GM21390 (cell line): ENCODE measurements around the gene LGR6.
"Not testable (repeated sequence)": the region's sequence is repeated elsewhere in the genome, so short reads cannot be mapped to it uniquely, and the experiment has no call there.

Source experiments
- ATAC-seq: cut with Tn5 transposase; IDR thresholded peaks from one replicate; pipeline ENCODE4 v1.9.1; 2021; ENCODE audit not compliant: unreplicated experiment

The LGR6 gene

DNA sequence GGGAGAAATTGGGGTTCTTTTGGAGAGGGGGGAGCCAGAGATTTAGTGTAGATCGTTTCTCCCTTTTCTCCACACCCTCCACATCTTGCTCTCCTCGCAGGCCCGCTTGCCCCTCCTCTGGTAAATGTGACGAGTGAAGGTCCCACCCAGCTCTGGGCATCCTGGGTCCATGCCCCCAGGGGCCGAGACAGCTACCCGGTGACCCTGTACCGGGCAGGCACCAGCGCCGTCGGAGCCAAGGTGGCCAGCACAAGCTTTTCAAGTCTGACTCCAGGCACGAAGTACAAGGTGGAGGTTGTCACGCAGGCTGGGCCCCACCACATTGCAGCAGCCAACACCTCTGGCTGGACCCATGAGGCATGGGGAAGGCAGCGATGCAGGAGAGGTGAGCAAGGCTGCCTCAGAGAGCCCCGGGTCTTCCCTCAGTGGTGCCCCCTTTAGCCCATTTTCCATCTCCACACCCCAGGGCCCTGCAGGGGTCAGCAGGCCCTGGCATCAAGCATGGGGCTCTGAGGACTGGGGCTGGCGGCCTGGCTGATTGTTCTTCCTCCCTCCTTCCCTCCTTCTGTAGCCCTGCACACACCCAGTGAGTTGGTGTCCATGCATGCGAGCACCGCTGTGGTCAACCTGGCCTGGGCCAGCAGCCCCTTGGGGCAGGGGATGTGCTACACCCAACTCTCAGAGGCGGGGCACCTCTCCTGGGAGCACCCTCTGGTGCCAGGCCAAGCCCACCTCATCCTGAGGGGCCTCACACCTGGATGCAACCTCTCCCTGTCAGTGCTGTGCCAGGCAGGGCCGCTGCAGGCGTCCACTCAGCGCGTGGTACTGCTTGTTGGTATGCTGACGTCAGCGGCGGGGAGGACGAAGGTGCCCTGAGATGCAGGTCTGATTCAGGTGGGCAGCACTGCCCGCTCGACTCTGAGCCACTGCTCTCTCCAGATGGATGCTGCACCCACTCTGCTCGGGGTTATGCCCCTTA lies 16.4 kb upstream of the LGR6 start:
- ATAC-seq: no peak

DNA sequence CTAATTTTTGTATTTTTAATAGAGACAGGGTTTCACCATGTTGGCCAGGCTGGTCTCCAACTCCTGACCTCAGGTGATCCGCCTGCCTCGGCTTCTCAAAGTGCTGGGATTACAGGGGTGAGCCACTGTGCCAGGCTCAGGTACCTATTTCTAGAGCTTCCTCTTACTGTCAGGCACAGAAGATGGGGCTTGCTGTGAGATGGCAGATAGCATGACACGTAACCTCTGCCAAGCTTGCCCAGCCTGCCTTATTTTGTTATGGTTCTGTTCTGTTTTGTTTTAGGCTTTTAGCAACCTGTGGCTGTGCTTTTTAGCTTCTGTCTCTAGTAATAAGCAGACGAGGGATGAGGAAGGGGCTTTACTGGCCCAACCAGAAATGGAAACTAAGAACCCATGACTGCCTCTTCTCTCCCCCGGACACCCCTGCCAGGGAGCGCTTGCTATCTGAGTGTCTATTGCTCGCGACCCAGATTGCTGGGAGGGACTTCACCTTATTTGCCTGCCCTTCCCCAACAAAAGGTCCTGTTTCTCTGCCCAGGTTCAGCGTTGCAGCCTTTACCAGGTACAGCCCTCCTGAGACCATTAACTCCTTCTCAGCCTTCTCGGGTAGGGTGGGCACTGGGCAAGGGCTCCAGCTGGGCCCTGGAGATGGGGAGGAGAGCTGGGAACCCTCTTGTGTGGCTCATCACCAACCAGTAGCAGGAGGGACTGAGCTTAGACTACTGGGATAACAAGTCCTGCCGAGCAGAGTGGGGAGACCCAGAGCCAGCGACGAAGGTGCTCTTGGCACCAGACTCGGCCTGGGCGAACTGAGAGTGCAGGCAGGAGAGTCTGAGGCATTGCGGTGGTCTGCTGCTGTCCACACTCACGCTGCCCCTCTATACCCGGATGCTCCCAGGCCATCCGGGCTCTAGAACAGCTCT lies 13.5 kb upstream of the LGR6 start:
- ATAC-seq: no peak

GRCh38 chr1:202180751-202181139 lies 12.9 kb upstream of the LGR6 start:
- ATAC-seq: not testable (repeated sequence)

- no peak for ATAC-seq
Observed at GRCh38 chr1:202181586-202181985, 12.0 kb upstream of the LGR6 start.

GRCh38 chr1:202182040-202182877 lies 11.3 kb upstream of the LGR6 start:
- no peak for ATAC-seq

DNA sequence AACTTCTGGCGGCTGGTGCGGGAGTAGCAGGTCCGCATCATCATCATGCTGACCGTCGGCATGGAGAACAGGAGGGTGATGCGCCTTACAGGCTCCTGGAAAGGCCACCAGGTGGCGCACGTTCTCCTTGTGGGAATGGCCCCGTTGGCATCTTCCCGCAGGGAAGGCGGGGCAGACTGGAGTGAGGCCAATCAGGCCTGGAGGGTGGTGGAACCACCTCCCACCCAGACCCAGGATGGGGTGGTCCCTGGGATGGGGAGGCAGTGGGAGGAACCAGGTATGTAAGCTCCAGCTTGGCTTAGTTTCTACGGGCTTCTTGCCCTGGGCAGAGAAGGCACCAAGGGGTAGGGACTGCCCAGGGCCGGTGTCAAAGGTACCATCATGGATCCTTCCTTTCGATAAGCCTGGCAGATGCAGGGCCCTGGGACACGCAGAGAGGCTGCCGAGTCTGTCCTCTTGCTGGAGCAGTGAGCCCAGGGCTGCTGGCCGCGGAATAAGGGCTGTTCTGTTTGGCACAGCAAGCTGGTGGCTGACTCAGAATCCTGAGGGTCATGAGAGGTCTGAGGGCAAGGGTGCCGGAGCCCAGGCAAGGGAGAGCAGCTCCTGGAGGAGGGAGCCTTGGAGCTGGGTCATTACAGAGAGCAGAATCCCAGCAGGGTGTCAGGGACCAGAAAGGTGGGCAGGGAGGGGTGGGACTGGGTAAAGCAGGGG lies 8.7 kb upstream of the LGR6 start:
- ATAC-seq: no peak

- no peak for ATAC-seq
Observed at GRCh38 chr1:202186327-202186726, 7.3 kb upstream of the LGR6 start.

DNA sequence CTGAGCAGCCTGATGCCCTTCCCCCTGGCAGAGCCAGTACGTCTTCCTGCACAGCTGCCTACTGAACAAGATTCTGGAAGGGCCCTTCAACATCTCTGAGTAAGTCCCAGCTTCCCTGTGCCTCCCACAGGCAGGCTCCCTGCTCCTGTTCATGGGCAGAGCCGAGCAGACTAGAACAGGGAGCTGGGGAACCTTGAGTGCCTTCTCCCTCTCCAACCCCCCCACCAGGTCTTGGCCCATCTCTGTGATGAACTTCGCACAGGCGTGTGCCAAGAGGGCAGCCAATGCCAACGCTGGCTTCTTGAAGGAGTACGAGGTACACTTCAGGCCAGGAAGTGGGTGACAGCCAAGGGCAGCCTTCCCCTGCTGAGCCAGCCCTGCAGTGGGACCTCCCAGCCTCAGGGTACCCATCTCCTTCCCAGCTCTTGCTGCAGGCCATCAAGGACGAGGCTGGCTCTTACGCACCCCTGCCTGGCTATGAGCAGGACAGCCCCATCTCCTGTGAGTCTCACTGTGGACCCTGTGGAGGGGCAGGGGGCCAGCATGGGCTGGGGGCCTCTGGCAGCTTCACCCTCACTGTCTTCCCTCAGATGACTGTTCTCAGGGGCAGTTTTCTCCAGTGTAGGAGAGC lies 6.4 kb upstream of the LGR6 start:
- no peak for ATAC-seq

DNA sequence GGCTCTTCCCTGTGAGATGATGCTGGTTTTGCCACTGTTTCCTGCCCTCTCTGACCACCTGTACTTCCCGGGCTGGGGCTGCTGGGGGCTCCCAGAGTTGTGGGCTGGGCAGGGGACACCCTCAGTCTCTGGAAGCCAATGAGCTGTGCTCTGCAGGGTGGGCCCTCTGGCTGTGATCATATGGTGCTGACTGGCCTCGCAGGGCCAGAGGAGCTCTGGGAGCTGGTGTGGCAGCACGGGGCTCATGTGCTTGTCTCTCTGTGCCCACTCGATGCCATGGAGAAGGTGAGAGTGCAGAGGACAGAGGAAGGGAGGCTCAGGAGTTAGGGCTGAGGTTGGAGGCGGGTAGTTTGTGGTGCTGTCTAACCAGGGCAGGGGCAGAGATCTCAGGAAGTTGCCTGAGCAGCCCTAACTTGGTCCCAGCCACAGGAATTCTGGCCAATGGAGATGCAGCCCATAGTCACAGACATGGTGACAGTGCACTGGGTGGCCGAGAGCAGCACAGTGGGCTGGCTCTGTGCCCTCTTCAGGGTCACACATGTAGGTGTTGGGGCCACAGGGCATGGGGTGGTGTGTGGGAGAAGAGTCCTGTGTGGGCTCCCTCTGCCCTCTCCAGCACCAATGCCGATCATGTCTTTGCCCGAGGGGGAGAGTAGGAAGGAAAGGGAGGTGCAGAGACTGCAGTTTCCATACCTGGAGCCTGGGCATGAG lies 5.7 kb upstream of the LGR6 start:
- ATAC-seq: no peak

DNA sequence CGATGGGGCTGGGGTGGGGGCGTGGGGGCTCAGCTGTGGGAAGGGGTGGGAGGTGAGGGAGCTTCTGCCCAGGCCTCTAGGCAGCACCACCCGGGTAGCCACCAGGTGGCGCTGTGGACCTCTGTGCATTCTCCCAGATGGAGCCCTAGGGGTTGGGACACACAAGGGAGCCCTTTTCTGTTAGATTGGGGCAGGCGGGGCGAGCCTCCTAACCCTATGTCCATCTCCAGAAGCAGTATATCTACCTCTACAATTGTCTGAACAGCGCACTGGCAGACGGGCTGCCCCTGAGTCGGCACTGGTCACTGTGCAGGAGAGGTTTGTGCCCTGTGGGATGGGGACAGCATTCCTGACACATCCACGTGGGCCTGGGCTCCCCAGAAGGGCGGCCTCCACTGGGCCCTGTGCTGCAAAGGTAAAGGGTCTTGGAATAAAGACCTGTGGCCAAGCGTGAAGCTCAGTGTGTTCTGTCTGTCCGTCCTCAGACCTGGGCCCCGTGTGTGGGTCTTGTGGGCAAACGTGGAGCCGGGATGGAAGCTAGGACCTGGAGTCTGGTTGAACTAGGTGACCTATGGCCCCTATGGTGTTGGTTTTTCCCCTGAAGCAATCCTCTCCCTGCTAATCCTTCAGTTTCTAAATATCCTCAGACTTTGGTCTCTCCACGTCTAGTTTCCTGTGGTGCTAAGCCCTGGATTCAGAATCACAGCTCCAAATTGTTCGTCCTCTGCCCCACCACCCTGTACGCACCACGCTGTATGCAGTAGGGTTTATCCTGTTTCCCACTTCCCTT lies 4.4 kb upstream of the LGR6 start:
- ATAC-seq: no peak

DNA sequence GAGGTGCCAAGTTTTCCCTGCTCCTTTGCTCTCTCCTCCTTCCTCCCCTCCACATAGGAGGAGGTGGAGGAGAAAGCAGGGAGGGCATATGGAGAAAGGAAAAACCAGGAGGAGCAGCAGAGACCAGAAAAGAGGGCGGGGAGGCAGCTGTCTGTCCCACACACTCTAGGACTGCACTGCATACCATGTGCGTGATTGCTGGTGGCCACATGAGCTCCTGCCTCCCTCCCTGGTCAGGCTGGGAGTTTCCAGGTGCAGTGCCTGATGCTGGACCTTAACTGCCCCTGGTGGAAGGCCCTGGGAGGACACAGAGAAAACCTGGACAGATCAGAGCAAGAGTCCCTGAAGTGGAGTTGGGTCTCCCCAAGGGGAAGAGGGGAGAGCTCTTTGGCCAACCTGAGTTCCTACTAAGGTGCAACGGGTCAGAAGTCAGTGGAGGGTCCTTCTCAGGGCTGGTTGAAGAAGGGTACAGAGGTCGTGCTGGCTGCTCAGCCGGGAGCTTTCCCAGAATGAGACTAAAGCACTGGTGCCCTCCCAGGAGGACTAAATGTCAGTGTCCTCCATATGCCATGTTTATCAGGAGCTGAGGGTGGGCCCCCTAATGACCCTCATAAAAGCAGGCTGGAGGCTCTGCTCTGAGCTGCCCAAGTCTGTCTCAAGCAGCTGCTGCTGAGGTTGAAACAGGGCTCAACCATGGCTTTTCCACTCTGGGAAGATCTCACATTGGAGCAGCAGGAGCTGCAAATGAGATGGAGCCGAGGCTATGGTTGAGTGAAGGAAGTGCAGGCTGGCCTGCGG lies 3.5 kb upstream of the LGR6 start:
- no peak for ATAC-seq

DNA sequence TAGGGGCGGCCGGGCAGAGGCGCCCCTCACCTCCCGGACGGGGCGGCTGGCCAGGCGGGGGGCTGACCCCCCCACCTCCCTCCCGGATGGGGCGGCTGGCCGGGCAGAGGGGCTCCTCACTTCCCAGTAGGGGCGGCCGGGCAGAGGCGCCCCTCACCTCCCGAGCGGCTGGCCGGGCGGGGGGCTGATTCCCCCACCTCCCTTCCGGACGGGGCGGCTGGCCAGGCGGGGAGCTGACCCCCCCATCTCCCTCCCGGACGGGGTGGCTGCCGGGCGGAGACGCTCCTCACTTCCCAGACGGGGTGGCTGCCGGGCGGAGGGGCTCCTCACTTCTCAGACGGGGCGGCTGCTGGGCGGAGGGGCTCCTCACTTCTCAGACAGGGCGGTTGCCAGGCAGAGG lies 2.2 kb upstream of the LGR6 start:
- ATAC-seq: not testable (repeated sequence)

DNA sequence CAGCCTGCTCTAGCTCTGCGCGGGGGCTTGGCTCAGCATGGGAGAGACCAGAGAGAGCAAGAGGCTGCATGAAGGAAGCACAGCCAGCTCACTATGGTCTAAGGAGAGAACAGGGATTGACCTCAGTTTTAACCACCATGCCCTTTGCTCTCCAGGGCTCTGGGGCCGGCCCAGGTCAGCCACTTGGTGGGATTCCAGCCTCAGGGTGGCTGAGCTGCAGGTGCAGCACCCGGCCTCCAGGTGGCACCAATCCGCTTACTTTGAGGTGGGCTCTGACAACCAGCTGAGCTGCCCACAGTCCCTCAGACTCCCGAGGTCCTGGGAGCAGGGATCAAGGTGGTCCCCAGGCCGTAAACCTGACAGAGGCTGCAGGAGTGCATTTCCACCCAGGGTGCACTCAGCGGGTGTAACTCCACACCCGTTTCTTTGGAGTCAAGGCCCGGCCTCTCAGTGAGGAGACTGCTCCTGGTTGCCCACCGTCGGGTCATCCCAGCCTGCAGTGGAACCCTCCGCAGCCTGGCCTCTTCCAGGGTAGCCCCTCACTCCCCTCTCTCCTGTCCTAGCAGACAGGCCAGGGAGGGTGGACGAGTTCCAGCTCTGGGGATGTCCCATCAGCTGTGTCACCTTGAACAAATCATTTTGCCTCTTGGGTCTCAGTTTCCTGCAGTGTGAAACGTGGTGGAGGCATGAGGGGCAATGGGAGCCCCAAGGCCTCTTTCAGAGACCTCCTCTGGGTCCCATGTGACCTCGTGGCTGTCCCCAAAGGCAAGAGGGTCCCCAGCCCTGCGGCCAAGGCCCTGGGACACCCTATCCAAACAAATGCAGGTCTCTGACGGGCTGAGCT lies 607 bp upstream of the LGR6 start:
- peak; percentile 53 for ATAC-seq

DNA sequence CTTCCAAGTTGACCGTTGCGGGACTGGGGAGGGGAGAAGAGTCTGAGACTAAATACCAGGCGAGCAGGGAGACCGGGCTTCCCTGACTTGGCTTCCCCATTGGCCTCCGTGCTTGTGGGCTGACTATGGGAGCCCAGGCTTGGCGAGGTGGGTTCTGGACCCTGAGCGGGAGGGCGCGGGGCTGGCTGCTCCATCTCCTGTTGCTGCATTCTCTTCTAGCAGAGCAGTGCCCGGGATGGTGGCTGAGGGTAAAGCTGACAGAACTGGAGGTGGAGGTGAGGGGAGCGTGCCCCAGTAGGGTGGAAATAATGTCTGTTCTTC lies 689 bp downstream of the LGR6 start:
- ATAC-seq: no peak

- no peak for ATAC-seq
Observed at GRCh38 chr1:202197653-202198365, 4.2 kb downstream of the LGR6 start.

DNA sequence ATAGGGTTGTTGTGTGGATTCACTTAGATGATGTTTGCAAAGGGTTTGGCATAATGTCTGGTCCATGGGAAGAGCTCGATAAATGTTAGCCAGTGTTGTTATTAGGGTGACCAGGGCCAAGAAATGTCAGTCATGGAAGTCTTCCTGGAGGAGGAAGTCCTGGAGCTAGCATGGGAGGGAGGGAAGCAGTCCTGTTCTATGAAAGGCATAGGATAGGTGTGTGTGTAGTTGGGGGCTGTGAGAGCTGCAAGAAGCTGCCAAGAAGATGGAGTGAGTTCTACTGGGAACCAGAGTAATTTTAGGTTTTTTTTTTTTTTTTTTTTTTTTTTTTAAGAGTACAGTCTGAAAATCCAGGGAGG lies 4.7 kb downstream of the LGR6 start:
- no peak for ATAC-seq
